ENCODE measurements around the gene ZNF649.

The ZNF649 gene

GRCh38 chr19:51904331-51905165 is at the start of gene ZNF649:
TSS of gene ZNF649 (minus strand) at chr19:51905017. CDS start at chr19:51900107, 4,910 bp downstream.
- H3K4me3 ChIP-seq = peak within 1 kb of the TSS; percentile 87
- TF ChIP-seq, protein P1, sequence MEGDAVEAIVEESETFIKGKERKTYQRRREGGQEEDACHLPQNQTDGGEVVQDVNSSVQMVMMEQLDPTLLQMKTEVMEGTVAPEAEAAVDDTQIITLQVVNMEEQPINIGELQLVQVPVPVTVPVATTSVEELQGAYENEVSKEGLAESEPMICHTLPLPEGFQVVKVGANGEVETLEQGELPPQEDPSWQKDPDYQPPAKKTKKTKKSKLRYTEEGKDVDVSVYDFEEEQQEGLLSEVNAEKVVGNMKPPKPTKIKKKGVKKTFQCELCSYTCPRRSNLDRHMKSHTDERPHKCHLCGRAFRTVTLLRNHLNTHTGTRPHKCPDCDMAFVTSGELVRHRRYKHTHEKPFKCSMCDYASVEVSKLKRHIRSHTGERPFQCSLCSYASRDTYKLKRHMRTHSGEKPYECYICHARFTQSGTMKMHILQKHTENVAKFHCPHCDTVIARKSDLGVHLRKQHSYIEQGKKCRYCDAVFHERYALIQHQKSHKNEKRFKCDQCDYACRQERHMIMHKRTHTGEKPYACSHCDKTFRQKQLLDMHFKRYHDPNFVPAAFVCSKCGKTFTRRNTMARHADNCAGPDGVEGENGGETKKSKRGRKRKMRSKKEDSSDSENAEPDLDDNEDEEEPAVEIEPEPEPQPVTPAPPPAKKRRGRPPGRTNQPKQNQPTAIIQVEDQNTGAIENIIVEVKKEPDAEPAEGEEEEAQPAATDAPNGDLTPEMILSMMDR (IDR thresholded peaks at IDR 0.05) = no peak
- DNase-seq (ENCODE audit: low spot score) = peak; percentile 81
- H3K27ac ChIP-seq = peak within 1 kb of the TSS; percentile 67 to 89

- Histone ChIP-seq H3K4me3 (peak overlapping the region; percentile 52), H3K27ac (peak overlapping the region in 1 of 2 donors; percentile 31)
- DNase-seq (ENCODE audit: low spot score) = no peak
- TF ChIP-seq, protein P1 (IDR thresholded peaks at IDR 0.05) = no peak
Observed at GRCh38 chr19:51948975-51949374, 44.2 kb upstream of the ZNF649 start.

GRCh38 chr19:51946602-51947001 is 41.8 kb upstream of the ZNF649 start:
- DNase-seq (ENCODE audit: low spot score) = no peak
- no peak overlapping the region for H3K4me3 ChIP-seq
- TF ChIP-seq, protein P1 (IDR thresholded peaks at IDR 0.05) = no peak
- no peak overlapping the region for H3K27ac ChIP-seq

DNA sequence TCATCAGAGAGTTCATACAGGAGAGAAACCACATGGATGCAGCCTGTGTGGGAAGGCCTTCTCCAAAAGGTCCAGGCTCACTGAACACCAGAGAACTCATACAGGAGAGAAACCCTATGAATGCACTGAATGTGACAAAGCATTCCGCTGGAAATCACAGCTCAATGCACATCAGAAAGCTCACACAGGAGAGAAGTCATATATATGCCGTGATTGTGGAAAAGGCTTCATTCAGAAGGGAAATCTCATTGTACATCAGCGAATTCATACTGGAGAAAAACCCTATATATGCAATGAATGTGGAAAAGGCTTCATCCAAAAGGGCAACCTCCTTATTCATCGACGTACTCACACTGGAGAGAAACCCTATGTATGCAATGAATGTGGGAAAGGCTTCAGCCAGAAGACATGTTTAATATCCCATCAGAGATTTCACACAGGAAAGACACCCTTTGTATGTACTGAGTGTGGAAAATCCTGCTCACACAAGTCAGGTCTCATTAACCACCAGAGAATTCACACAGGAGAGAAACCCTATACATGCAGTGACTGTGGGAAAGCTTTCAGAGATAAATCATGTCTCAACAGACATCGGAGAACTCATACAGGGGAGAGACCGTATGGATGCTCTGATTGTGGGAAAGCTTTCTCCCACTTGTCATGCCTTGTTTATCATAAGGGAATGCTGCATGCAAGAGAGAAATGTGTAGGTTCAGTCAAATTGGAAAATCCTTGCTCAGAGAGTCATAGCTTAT is 40.2 kb upstream of the ZNF649 start:
- TF ChIP-seq, protein P1 (IDR thresholded peaks at IDR 0.05) = no peak
- no peak for DNase-seq (ENCODE audit: low spot score)
- Histone ChIP-seq H3K27ac (no peak overlapping the region), H3K4me3 (peak overlapping the region; percentile 47)

DNA sequence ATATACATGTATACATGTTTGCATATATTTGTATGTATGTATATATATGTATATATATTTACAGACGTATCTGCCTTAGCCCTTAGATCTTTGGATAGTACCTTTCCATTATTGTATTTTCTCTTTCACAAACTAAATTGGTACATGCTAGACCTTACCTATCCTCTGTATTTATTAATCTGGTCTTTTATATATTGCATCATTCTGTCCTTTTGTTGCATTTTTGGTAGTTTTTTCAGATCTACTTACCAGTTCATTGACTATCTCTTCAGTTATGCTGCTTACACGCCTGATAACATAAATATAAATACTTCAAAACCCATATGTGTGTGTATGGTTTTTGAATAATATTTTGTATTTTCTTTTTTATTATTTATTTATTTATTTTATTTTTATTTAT is 34.1 kb upstream of the ZNF649 start:
- H3K4me3 ChIP-seq = no peak overlapping the region
- H3K27ac ChIP-seq = no peak overlapping the region
- no peak for DNase-seq (ENCODE audit: low spot score)
- TF ChIP-seq, protein P1 (IDR thresholded peaks at IDR 0.05) = no peak

DNA sequence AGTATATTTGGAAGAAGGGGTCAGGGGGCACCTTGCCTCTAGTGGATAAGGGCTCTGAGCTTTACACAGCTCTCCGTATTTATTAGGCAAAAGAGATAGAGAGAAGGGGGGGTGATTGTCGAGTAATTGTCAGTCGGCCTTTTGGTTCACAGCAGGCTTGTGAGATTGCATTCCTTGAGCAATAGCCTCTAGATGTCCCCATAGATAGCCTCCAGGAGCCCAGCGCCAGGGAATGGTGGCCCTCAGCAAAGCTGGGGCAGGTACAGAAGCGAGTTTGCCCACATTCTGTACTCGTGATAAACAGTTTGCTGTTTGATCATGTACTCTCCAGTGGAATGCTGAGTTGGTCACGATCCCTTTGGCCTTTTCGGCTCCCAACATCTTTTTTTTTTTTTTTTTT is 27.1 kb upstream of the ZNF649 start:
- TF ChIP-seq, protein P1 (IDR thresholded peaks at IDR 0.05) = no peak
- no peak for DNase-seq (ENCODE audit: low spot score)
- Histone ChIP-seq H3K4me3 (no peak overlapping the region), H3K27ac (no peak overlapping the region)
